Small intestine (tissue), 7 donors: Measurements from ENCODE around the gene ST3GAL4. TPM values are rescaled to one million over a fixed set of nuclear protein-coding genes. Genes with fewer than 3 reads are reported as not detected.
"Not testable (repeated sequence)": the region's sequence is repeated elsewhere in the genome, so short reads cannot be mapped to it uniquely, and the experiment has no call there.

ENCODE experiments used
- DNase-seq, 2 donors: peaks; one replicate each; pipeline versions ENCODE4 v3.0.0 to v3.0.0-alpha.2; 2013
- FAIRE-seq: peaks from 2 replicates; lab custom pipeline; 2012; peaks lifted over from hg19 to GRCh38; lab: Jason Lieb, UNC
- H3K27ac ChIP-seq, 3 donors: one replicate each; pipeline ENCODE4 v1.5.1; 2013; ENCODE audit warnings: low read length in 2 of 3, mild to moderate bottlenecking in 2 of 3, control low read depth in 1 of 3, inconsistent platforms in 1 of 3, low read depth in 1 of 3, moderate library complexity in 1 of 3
- H3K27me3 ChIP-seq, 3 donors: one replicate each; pipeline ENCODE4 v1.6.1; 2013; ENCODE audit warnings: low read length in 3 of 3, inconsistent platforms in 1 of 3; ENCODE audit not compliant: control insufficient read depth in 3 of 3, insufficient read depth in 3 of 3
- H3K36me3 ChIP-seq, 3 donors: one replicate each; pipeline ENCODE4 v1.6.1; 2013; ENCODE audit warnings: low read length in 3 of 3, inconsistent platforms in 1 of 3, low read depth in 1 of 3, mild to moderate bottlenecking in 1 of 3, moderate library complexity in 1 of 3; ENCODE audit not compliant: control insufficient read depth in 3 of 3, insufficient read depth in 2 of 3
- H3K4me1 ChIP-seq, 3 donors: one replicate each; pipeline ENCODE4 v1.6.1; 2013; ENCODE audit warnings: low read length in 2 of 3, inconsistent platforms in 1 of 3, low read depth in 1 of 3, mild to moderate bottlenecking in 1 of 3, moderate library complexity in 1 of 3; ENCODE audit not compliant: control insufficient read depth in 3 of 3, insufficient read depth in 2 of 3
- H3K4me3 ChIP-seq, 3 donors: one replicate each; pipeline ENCODE4 v1.5.1; 2013; ENCODE audit warnings: low read length in 3 of 3, control low read depth in 1 of 3, inconsistent platforms in 1 of 3, low read depth in 1 of 3, mild to moderate bottlenecking in 1 of 3, moderate library complexity in 1 of 3
- H3K9me3 ChIP-seq, 2 donors: one replicate each; pipeline ENCODE4 v1.6.1; 2013; ENCODE audit warnings: low read depth in 1 of 2, low read length in 1 of 2; ENCODE audit not compliant: control insufficient read depth in 2 of 2, insufficient read depth in 1 of 2
- WGBS, 3 donors: extraction: QIAGEN DNeasy Blood & Tissue Kit; methylation state at CpG; one replicate each; pipeline ENCODE4 v1.1.7; 2013; 5-methylcytosine and 5-hydroxymethylcytosine counted together
- polyA plus RNA-seq, 4 donors: library from polyadenylated mRNA; stranded (reverse) in 3 of 4; unstranded in 1 of 4; fragments of 200-250 nt in 3 of 4; fragments of 120-200 nt in 1 of 4; gene quantifications; one replicate each; pipeline versions ENCODE4 v1.2.1 to v1.2.3, GENCODE V29; 2013
- donor health status: healthy with polysubstance abuse.
- donor health status: control.
- donor health status: control.
- donor health status: Bipolar disorder and iron deficiency.
- donor health status: healthy.

ST3GAL4 gene
- polyA plus RNA-seq, 4 donors: 1.6 to 11.6 (median 4.0) TPM

DNA sequence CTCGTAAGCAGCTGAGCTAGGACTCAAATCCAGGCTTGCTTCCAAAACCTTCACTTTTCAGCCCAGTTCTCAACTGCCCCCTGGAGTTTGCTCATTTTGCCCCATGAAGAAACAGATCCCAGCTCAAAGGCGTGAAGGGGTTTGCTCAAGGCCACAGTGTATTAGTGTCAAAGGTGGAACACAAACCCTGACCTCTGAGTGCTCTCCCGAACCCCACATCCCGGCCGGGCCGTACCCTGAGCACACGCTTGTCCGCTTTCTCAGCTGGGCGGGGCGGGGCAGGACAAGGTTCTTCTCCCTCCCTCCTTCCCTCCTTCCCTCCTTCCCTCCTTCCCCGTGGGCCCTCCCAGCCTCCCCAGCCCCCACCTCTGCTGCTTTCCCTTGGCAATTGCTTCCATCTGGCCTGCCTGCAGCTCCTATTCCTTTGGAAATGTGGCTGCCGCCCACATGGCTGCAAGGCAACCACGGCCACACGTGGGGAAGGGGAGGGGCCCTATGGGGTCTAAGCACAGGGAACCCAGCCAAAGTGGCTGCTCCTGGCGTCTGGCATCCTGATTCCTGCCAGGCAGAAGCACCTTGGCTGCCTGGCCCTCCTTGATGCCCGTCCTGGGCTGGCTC is 4.1 kb downstream of the ST3GAL4 start:
- FAIRE-seq: no peak

DNA sequence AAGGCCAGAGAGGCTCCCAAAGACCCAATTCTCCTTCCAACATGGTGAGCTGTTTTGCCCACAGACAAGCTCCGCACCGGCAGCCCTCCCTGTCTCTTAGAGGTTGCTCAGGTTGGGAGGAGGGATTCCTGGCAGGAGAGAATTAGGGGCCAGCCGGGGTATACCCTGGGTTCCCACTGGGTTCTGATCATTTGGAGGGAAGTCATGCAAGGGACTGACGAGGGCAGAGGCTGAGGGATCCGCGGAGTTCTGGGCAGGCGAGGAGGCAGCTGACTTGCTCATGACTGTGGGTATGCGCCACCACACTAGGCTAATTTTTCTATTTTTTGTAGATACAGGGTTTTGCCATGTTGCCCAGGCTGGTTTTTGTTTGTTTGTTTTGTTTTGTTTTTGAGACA is 4.6 kb downstream of the ST3GAL4 start:
- FAIRE-seq (no peak), DNase-seq (no peak)
- Histone ChIP-seq H3K27ac (no peak overlapping the region), H3K4me3 (peak overlapping the region in 1 of 3 donors; percentile 14), H3K4me1 (peaks cover 0 to 39% (median 0%) of the 10 kb centered on the region in 3 donors), H3K36me3 (peaks cover 0 to 29% (median 0%) of the 10 kb centered on the region in 3 donors), H3K27me3 (no peaks in the 10 kb centered on the region), H3K9me3 (no peaks in the 10 kb centered on the region)
- 86 to 90% (median 88%) methylated on average over 8 of the region's 8 CpGs for WGBS, 3 donors

More for the DNA sequence above, 4.1 kb downstream of the ST3GAL4 start:
- WGBS, 3 donors: 18 to 44% (median 27%) methylated on average over 16 of the region's 16 CpGs
- H3K4me3 ChIP-seq: peak overlapping the region in 1 of 3 donors; percentile 14
- DNase-seq: peak; percentile 13 to 53
- H3K4me1 ChIP-seq: peaks cover 0 to 44% (median 0%) of the 10 kb centered on the region in 3 donors
- no peaks in the 10 kb centered on the region for H3K27me3 ChIP-seq
- peaks cover 0 to 29% (median 0%) of the 10 kb centered on the region in 3 donors for H3K36me3 ChIP-seq
- peak overlapping the region in 2 of 3 donors; percentile 3 to 5 for H3K27ac ChIP-seq
- no peaks in the 10 kb centered on the region for H3K9me3 ChIP-seq

DNA sequence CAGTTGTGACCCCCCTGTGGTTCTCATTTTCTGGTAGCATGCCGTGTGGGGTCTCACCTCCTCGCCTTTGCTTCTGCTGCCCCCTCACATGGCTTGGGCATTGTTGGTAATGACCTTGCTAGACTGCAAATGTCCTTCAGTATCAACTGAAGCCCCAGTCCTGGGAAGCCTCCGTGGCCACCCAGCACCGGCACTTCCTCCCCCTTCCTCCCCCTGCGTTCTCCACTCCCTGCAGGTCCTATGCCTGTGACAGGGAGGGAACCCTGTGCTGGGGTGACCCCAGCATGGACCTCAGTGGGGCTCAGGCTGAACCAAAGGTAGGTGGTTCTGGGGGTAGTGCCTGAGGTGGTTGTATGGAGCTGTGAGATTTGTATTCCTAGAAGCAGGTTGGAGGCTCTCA is 5.9 kb downstream of the ST3GAL4 start:
- DNase-seq (no peak), FAIRE-seq (no peak)
- no peaks in the 10 kb centered on the region for H3K27me3 ChIP-seq
- no peak overlapping the region for H3K27ac ChIP-seq
- peaks cover 0 to 30% (median 0%) of the 10 kb centered on the region in 3 donors for H3K36me3 ChIP-seq
- no peaks in the 10 kb centered on the region for H3K9me3 ChIP-seq
- 73 to 79% (median 75%) methylated on average over 5 of the region's 5 CpGs for WGBS, 3 donors
- H3K4me1 ChIP-seq: peaks cover 0 to 31% (median 0%) of the 10 kb centered on the region in 3 donors
- H3K4me3 ChIP-seq: no peak overlapping the region

DNA sequence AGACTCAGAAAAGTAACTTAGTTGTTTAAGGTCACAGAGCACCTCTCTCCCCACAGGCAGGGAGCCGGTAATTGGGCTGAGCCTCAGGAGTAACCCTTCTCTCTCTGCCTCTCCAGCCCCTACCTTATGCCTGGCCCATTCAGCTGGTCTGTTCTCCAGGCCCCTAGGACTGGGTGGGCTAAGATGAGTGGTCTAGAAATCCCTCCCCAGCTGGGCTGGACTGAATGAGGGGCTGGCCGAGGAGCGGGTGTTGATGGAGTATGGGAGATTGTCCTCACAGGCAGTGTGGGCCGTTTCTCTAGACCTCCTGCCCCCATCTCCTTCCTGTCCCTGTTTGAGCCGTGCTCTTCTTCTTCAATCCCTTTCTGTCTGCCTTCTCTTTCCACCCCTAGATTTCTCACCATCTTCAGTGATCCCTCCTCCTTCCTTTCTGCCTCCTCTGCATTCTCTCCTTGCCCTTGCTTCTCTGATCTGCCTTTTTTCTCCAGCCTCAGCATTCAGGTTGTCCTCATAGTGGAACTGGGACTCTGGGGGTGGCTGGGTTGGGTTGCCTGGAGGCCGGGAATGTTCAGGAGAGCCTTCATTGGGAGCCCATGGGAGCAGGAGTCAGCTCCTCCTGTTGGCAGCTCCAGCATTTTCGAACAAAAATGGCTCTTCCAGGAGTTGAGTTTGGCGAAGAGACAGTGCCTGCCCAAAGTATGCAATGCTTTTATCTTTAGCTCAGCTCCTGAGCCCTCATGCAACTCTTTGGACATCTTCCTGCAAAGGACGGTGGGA is 7.6 kb downstream of the ST3GAL4 start:
- FAIRE-seq (no peak), DNase-seq (no peak)
- H3K9me3 ChIP-seq: no peaks in the 10 kb centered on the region
- H3K27ac ChIP-seq: no peak overlapping the region
- H3K27me3 ChIP-seq: no peaks in the 10 kb centered on the region
- H3K4me1 ChIP-seq: peaks cover 0 to 15% (median 0%) of the 10 kb centered on the region in 3 donors
- WGBS, 3 donors: 73 to 81% (median 78%) methylated on average over 9 of the region's 9 CpGs
- peaks cover 0 to 35% (median 0%) of the 10 kb centered on the region in 3 donors for H3K36me3 ChIP-seq
- H3K4me3 ChIP-seq: no peak overlapping the region

DNA sequence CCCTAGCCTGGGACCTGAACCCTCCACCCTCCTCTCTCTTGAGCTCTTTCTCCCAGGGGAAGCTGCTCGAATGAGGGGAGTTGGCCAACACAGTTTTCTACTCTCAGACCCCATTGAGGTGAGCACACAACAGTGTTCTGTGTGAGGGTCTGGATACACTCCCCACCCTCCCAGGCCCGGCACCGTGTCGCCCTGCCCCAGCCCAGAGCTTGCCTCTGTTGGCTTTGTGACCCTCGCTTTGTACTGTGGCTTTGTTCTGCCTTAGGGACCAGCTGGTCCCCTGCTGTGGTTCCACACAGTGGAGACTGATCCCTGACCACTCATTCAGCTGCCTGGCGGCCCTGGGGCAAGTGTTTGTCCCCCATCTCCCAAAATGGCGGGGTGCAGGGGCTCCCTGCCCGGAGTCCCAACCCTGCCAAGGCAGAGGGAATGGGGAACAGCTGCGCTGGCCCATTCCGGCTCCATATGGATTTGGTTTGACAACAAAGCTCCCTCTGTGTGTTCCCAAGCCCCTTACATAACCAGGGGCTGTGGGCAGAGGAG is 8.3 kb downstream of the ST3GAL4 start:
- H3K9me3 ChIP-seq: no peaks in the 10 kb centered on the region
- DNase-seq: no peak
- H3K4me1 ChIP-seq: peaks cover 0 to 8% (median 0%) of the 10 kb centered on the region in 3 donors
- no peaks in the 10 kb centered on the region for H3K27me3 ChIP-seq
- no peak overlapping the region for H3K27ac ChIP-seq
- no peak overlapping the region for H3K4me3 ChIP-seq
- no peak for FAIRE-seq
- WGBS, 3 donors: 71 to 80% (median 78%) methylated on average over 10 of the region's 10 CpGs
- peaks cover 0 to 38% (median 0%) of the 10 kb centered on the region in 3 donors for H3K36me3 ChIP-seq

DNA sequence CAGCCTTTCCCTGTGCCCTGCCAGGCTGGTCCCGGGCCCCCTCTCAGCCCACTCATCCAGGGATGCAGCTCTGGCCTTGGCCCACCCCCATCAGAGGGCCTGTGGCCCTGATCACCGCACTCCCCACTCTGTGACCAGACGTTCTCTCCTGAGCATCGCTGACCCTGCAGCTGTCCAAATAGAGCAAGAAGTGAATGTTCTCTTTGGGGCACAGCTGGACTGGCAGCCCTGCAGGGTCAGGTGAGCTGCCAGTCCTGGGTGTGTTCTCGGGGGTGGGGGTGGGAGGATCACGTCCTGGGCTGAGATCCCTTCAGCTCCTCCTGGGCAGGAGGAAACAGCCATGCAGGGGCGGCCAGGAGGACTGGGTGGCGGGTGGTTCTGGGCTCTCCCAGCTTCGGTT is 9.2 kb downstream of the ST3GAL4 start:
- 60 to 81% (median 64%) methylated on average over 1 to 4 of the region's 9 CpGs for WGBS, 3 donors
- H3K4me3 ChIP-seq, FAIRE-seq, H3K4me1 ChIP-seq, H3K9me3 ChIP-seq, H3K27ac ChIP-seq, DNase-seq, H3K27me3 ChIP-seq: not testable (repeated sequence)
- peaks cover 0 to 38% (median 0%) of the 10 kb centered on the region in 3 donors for H3K36me3 ChIP-seq

DNA sequence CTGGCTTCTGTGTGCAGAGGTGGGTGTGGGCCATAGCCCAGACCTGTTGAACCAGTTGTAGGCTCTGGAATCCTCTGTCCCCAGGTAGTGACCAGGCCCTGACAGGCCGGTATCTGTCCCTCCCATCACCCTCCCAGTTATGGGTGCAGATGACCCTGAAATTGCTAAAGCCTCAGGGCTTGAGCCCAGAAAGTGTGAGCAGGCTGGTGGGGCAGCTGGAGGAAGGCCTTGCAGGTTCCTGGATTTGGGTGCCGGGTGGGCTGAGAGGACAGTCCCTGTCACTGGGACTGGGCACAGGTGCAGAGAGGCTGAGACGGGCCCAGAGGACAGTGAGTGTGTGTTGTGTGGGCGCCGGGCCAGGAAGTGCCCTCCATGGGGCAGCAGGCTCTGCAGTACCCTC is 10.0 kb downstream of the ST3GAL4 start:
- H3K36me3 ChIP-seq: peaks cover 0 to 35% (median 0%) of the 10 kb centered on the region in 3 donors
- not testable (repeated sequence) for H3K4me3 ChIP-seq, DNase-seq, H3K27ac ChIP-seq, H3K27me3 ChIP-seq, FAIRE-seq, H3K9me3 ChIP-seq, H3K4me1 ChIP-seq
- 60 to 85% (median 84%) methylated on average over 4 to 5 of the region's 5 CpGs for WGBS, 3 donors

DNA sequence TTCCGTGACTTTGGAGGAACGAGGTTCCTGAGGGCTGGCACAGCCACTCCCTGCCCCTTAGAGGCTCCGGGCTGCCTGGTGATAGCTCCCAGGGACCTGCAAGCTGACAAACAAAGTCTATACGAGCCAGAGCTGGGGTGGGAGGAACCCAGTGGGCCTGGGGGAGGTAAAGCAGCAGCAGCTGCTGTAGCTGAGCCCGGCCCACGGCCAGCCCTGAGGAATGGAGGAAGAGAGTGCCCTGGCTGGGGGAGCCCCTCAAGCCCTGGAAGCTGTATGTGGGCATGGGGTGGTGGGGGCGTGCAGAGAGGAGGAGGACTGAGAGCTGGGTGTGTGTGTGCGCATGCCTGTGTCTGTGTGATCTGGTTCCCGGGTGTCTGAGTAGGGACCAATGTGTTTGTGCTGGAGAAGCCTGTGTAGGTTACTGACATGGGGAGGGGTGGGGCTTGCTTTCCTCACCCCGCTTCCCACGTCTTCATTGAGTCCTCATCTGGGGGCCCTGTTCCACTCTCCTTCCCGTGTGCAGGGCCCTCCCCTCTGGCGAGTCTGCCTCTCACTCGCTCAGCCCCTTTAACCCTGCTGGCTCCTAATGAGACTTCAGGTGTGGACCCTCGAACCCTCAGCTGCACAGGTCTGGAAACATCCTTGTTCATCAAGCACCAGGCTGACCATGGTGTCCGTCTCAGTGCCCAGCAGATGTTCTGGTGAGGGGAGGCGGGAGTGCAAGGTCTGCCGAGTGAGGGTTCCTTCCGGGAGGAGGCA is 10.8 kb downstream of the ST3GAL4 start:
- no peaks in the 10 kb centered on the region for H3K4me1 ChIP-seq
- no peak overlapping the region for H3K4me3 ChIP-seq
- H3K9me3 ChIP-seq: no peaks in the 10 kb centered on the region
- DNase-seq: peak in 1 of 2 donors; percentile 16
- H3K27me3 ChIP-seq: no peaks in the 10 kb centered on the region
- peaks cover 0 to 31% (median 0%) of the 10 kb centered on the region in 3 donors for H3K36me3 ChIP-seq
- WGBS, 3 donors: 52 to 59% (median 56%) methylated on average over 17 to 19 of the region's 19 CpGs
- no peak for FAIRE-seq
- H3K27ac ChIP-seq: no peak overlapping the region
